Measurements from ENCODE around the gene TPSAB1. TPM values are rescaled to one million over a fixed set of nuclear protein-coding genes. Genes with fewer than 3 reads are reported as not detected.

Gene TPSAB1
- total RNA-seq, 4 donors from 2014 or later: 20.8 to 86.2 (median 31.4) TPM

GRCh38 chr16:1216296-1216619 lies 24.2 kb upstream of the TPSAB1 start:
- DNase-seq (ENCODE audit: low spot score) (no peak), ATAC-seq (ENCODE audit: low FRiP score) (no peak)

GRCh38 chr16:1216681-1217400 lies 23.7 kb upstream of the TPSAB1 start:
- TF ChIP-seq CTCF (IDR thresholded peaks at IDR 0.05): no peak
- ATAC-seq (ENCODE audit: low FRiP score) (no peak), DNase-seq (ENCODE audit: low spot score) (no peak)

More at GRCh38 chr16:1216296-1216619, 24.2 kb upstream of the TPSAB1 start:
- no peak for TF ChIP-seq CTCF (IDR thresholded peaks at IDR 0.05)

GRCh38 chr16:1217526-1217925 lies 23.0 kb upstream of the TPSAB1 start:
- DNase-seq (ENCODE audit: low spot score) (no peak), ATAC-seq (ENCODE audit: low FRiP score) (no peak)
- TF ChIP-seq CTCF (IDR thresholded peaks at IDR 0.05): no peak

GRCh38 chr16:1218061-1218929 lies 22.2 kb upstream of the TPSAB1 start:
- TF ChIP-seq CTCF (IDR thresholded peaks at IDR 0.05): no peak
- DNase-seq (ENCODE audit: low spot score) (no peak), ATAC-seq (ENCODE audit: low FRiP score) (no peak)

- DNase-seq (ENCODE audit: low spot score) (no peak), ATAC-seq (ENCODE audit: low FRiP score) (no peak)
- TF ChIP-seq CTCF (IDR thresholded peaks at IDR 0.05): no peak
Observed at GRCh38 chr16:1218930-1219611, 21.4 kb upstream of the TPSAB1 start.

GRCh38 chr16:1220098-1220728 lies 20.3 kb upstream of the TPSAB1 start:
- DNase-seq (ENCODE audit: low spot score) (no peak), ATAC-seq (ENCODE audit: low FRiP score) (no peak)
- no peak for TF ChIP-seq CTCF (IDR thresholded peaks at IDR 0.05)
